Cardiac fibroblast (primary cell): Measurements from ENCODE around the gene CCDC197.
A peak's percentile ranks its signal among the peaks of the same experiment; 100 is the strongest.

Source experiments
- DNase-seq, 2 donors: peaks; one replicate each; pipeline versions ENCODE4 v3.0.0 to v3.0.0-alpha.2; 2010; ENCODE audit warnings: low read depth in 2 of 2
- H3K4me3 ChIP-seq, 2 donors: replicated peaks in 1 of 2; 1 replicate in 1 of 2; 2 replicates in 1 of 2; pipeline ENCODE4 v1.5.1; 2011; ENCODE audit warnings: low read depth in 2 of 2, low read length in 2 of 2, mild to moderate bottlenecking in 2 of 2, moderate library complexity in 1 of 2
- CTCF ChIP-seq: IDR thresholded peaks from one replicate; pipeline ENCODE4 v1.5.1; 2011; ENCODE audit warnings: low read depth, mild to moderate bottlenecking, low read length, inconsistent platforms

CCDC197 gene

GRCh38 chr14:93993382-93993781 lies 3.7 kb upstream of the CCDC197 start:
- no peak for DNase-seq
- no peak overlapping the region for H3K4me3 ChIP-seq
- no peak for TF ChIP-seq CTCF

GRCh38 chr14:93994919-93995682 lies 2.0 kb upstream of the CCDC197 start:
- H3K4me3 ChIP-seq, result no peak overlapping the region
- no peak for TF ChIP-seq CTCF
- DNase-seq, result peak; percentile 36 to 63

GRCh38 chr14:93996130-93996695 lies 888 bp upstream of the CCDC197 start:
- H3K4me3 ChIP-seq, result no peak overlapping the region
- DNase-seq, result no peak
- TF ChIP-seq CTCF, result no peak

DNA sequence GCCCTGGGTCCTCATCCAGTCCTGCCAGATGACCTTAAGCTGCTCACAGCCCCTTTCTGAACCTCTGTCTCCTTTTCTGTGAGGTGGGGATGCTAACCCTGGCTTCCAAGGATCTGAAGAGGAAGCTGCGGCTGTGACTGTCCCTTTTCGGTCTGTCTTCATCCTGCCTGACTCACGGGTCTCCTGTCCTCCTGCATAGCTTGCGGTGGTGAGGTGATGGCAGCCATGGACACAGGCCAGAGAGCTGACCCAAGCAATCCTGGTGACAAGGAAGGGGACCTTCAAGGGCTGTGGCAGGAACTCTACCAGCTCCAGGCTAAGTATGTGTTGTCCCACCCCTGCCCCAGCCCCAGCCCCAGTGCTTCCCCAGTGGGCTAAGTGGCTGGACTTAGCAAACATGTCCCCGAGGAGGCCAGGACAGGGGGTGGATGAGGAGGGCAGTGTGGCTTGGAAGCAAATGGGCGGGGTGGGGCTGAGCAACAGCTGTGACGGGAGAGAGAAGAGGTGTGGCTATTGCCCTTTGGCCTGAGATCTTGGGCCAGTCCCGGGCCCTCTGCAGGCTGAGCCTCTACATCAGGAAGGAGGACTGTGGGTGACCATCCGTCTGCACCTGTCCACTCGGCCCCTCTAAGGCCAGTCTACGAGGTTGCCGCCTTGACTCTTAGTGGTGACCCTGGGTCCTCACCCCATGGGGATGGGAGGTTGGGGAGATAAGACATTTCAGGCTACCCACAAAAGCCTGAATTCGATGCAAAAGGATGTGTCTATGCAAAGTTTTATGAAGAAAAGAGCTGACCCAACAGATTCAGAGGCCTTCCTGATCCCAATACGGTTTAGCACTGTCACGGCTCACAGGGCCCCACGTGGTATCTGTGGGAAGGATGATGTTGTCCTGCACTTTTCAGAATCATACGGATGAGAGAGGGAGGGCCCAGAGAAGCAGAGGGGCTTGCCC lies 1.1 kb downstream of the CCDC197 start:
- TF ChIP-seq CTCF, result no peak
- DNase-seq, result no peak

GRCh38 chr14:93998871-93999403 lies 1.8 kb downstream of the CCDC197 start:
- no peak for DNase-seq
- H3K4me3 ChIP-seq, result no peak overlapping the region
- no peak for TF ChIP-seq CTCF

More for the DNA sequence above, 1.1 kb downstream of the CCDC197 start:
- H3K4me3 ChIP-seq, result no peak overlapping the region

DNA sequence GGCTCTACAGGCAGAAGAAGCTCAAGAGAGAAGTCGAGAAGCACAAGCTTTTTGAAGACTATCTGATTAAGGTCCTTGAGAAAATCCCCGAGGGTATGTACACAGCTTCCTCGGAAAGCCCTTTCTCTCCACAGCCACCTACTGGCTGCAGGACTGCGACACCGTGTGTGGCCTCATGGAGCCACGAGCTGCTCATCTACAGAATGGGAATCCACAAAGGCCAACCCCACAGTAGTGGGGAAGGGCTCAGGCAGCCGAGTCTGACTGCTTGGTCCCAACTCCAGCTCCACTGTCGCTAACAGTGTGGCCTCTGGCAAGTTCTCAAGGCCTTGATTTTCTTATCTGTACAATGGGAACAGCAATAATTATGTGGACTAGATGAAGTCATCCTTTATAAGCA lies 2.5 kb downstream of the CCDC197 start:
- no peak for TF ChIP-seq CTCF
- no peak for DNase-seq
- no peak overlapping the region for H3K4me3 ChIP-seq
